Pons (tissue), 1 donor: ENCODE data around the gene CDC42EP2.
A peak's percentile ranks its signal among the peaks of the same experiment; 100 is the strongest.

Experiments used
- DNase-seq: peaks from one replicate; pipeline ENCODE4 v3.0.0-alpha.2; 2016; ENCODE audit warnings: low spot score

Gene CDC42EP2

GRCh38 chr11:65356394-65356972 is 41.8 kb downstream of the CDC42EP2 start:
- no peak for DNase-seq

- DNase-seq = no peak
Measured at GRCh38 chr11:65357856-65358356, 43.2 kb downstream of the CDC42EP2 start.

- no peak for DNase-seq
Measured at GRCh38 chr11:65362320-65362931, 47.8 kb downstream of the CDC42EP2 start.

- no peak for DNase-seq
Measured at GRCh38 chr11:65362966-65363365, 48.3 kb downstream of the CDC42EP2 start.

GRCh38 chr11:65363770-65364169 is 49.1 kb downstream of the CDC42EP2 start:
- no peak for DNase-seq

GRCh38 chr11:65366340-65366773 is 51.7 kb downstream of the CDC42EP2 start:
- DNase-seq = peak; percentile 90

GRCh38 chr11:65370659-65371049 is 56.0 kb downstream of the CDC42EP2 start:
- DNase-seq = no peak
